Measurements from ENCODE around the gene RAPGEF3. TPM values are rescaled to one million over a fixed set of nuclear protein-coding genes. Genes with fewer than 3 reads are reported as not detected.

Gene RAPGEF3
- total RNA-seq, 1 donor from 2014 or later: 37.3 TPM

DNA sequence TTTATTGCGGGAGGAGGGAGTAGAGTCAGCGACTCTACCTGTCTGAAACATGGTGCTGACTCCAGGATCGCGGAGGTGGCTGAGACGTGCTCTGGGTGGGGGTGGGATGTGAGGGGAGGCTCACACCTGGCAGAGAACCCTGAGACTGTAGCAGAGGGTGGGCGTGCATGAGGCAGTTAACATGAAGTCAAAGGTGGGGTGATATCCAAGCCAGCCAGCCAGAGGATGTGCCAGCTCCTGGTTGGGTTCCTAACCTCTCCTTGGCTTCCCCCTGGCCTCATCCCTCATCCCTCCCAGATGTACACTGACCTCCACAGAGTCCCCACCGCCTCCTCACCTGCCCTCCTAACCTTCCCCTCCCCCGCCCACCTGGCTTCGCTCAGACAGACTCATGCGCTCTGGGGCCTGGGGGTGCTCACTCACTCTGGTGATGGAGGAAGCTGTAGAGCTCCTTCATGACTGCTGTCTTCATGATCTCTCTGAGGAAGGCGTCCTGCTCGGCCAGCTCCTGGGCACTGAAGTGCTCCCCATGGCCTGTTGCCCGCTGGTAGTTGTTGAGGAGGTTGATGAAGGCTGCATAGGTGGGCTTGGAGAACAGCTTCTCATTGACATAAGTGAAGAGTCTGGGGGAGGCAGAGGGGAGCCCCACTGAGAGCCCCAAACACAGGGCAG, 42.7 kb downstream of the RAPGEF3 start:
- DNase-seq (ENCODE audit: missing footprints): no peak
- ATAC-seq: peak; percentile 1
- intact Hi-C loops (cut with DNase I): loop anchor here (1.0 to 10.0 kb wide), 4 partner anchors 21 to 249 kb away; partner anchors contain the start of gene TMEM106C

DNA sequence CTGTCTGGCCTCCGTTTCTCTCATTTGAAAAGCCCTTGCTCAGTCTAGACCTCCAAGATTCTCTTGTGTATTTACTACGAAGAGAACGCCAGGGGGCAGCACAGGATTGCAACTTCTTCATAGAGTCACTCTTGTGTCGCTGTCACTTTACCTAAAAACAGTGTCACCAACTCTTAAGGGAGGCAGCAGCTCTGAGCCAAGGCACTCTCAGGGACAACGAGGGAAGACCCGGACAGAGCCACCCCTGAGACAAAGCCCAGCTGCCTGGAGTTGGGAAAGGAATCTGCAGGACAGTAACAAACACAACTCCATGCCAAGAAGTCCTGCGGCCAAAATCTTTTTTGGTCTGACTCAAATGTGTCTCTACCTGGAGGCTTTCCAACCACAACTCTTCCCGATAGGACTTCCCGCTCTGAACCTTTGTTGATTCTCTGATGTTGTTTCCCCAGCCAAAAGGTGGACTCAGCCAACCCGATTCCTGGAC, 43.2 kb downstream of the RAPGEF3 start:
- ATAC-seq: peak; percentile 57
- DNase-seq (ENCODE audit: missing footprints): peak; percentile 89
- intact Hi-C loops (cut with DNase I): loop anchor here (1.0 to 10.0 kb wide), 3 partner anchors 52 to 249 kb away; partner anchors contain the start of gene TMEM106C

DNA sequence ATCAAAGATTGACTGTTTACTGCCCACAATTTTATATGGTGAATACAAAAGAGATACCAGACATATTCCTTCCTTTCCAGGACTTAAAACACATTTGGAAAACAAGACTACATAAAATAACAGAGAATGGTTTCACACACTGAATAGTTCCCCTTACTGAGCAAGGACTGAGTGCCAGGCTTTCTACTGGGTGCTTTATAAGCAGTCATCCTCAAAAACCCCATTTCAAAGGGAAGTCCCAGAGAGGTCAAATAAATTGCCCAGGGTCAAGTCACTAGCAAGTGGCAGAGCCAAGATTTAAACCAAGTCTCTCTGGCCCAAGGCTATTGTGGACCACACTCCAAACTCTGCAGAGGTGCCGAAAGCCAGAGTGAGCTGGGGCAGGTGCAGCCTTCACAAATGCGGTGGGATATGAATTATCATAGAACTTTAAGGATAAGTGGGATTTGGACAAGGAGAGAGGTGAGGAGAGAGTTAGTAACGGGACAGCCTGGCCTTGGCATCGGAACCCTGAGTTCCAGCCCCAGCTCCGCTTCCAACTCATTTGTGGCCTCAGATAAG, 43.8 kb downstream of the RAPGEF3 start:
- DNase-seq (ENCODE audit: missing footprints) (no peak), ATAC-seq (no peak)
- intact Hi-C loops (cut with DNase I): loop anchor here (1.0 to 10.0 kb wide), 3 partner anchors 52 to 250 kb away; partner anchors contain the start of gene TMEM106C

DNA sequence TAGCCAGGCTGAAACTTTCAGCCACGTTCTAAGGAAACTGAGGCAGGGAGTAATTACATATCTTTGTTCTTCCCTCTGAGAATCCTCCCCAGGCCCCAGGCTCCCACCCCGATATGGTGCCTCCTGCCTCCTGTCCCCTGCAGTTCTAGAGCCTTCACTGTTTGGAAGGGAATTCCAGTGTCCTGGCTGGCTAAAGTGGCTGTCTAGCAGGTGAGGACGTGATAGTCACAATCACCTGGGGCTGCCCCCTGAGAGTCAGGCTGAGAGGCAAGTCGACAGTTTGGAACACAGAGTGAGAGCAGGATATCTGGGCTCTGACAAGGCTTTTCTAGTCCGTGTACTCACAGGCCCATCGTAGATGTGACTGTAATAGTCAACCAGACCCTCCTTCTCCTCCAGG, 46.5 kb downstream of the RAPGEF3 start:
- intact Hi-C loops (cut with DNase I): loop anchor here (10.0 kb wide), 1 partner anchor 253 kb away; the partner anchor contains the start of gene TMEM106C
- no peak for ATAC-seq
- no peak for DNase-seq (ENCODE audit: missing footprints)

DNA sequence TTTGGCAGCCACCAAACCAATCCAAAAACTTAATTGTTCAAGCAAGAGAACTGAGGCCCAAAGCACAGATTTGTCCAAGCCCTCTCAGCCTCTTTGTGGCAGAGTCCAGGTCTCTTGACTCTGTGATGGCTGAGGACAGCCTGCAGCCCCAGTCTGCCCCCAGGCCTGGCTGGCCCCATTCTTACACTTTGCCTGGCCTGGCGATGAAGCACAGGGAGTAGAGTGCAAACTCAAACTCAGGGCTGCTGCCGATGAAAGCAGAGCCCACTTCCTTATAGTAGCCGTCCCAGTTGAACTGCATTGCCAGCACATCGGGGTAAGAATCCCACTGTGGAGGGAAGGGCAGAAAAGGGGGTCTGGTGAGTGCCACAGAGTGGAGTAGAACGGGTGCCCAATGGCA, 47.2 kb downstream of the RAPGEF3 start:
- intact Hi-C loops (cut with DNase I): loop anchor here (10.0 kb wide), 1 partner anchor 253 kb away; the partner anchor contains the start of gene TMEM106C
- DNase-seq (ENCODE audit: missing footprints) (no peak), ATAC-seq (no peak)

DNA sequence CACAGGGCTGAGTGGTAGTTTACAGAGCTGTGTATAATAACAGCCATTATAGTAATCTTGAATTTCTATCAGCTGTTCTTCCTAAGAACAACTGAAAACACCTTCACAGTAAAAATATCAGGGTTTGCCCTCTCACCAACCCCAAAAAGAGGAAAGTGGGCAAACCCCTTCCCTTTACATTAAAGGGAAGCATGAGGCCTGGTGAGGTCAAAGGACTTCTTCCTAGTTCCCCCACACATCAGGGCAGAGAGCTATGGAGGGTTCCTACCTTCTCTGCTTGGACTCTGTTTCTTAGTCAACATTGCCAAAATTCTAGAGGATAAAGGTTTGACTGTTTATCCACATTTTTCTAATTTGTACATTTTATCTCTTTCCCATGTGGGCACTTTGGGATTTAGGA, 48.4 kb downstream of the RAPGEF3 start:
- DNase-seq (ENCODE audit: missing footprints): no peak
- intact Hi-C loops (cut with DNase I): loop anchor here (10.0 kb wide), 1 partner anchor 255 kb away; the partner anchor contains the start of gene TMEM106C
- ATAC-seq: no peak

DNA sequence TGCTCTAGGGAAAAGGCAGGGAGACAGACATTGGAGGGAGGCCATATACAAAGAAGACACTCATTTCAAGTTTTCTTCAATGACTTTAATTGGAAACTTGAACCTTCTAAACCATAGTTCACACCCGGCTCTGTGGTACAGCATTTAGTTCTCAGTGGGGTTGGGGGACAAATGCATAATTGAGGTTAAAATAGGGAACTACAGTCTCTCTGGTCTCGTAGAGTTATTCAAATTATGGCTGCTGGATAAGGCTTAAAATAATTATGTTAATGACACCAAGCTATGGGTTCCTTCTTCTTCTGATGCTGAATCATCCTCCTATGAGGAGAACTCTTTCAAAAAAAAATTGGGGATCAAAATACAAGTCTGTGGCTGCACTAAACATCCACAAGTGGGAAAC, 49.0 kb downstream of the RAPGEF3 start:
- intact Hi-C loops (cut with DNase I): loop anchor here (10.0 kb wide), 1 partner anchor 255 kb away; the partner anchor contains the start of gene TMEM106C
- ATAC-seq (no peak), DNase-seq (ENCODE audit: missing footprints) (no peak)

DNA sequence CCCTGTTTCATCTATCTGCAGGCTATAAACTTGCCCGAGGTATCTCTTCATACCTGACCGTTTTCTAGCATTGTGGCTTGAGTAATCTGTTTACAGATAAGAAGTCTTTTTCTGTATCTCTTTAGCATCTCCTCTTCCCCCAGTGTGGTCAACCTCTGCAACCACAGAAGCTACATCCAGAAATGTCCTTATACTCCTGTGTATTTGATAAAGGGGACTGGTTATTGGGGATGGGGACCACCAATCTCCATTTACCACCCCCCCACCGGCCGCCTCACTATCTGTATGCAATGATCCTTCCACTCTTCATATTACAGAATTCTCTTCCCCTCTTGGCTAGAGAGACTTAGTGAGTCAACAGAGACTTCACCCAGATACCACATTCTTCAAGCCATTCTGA, 49.4 kb downstream of the RAPGEF3 start:
- ATAC-seq: no peak
- intact Hi-C loops (cut with DNase I): no loop called here
- DNase-seq (ENCODE audit: missing footprints): no peak

DNA sequence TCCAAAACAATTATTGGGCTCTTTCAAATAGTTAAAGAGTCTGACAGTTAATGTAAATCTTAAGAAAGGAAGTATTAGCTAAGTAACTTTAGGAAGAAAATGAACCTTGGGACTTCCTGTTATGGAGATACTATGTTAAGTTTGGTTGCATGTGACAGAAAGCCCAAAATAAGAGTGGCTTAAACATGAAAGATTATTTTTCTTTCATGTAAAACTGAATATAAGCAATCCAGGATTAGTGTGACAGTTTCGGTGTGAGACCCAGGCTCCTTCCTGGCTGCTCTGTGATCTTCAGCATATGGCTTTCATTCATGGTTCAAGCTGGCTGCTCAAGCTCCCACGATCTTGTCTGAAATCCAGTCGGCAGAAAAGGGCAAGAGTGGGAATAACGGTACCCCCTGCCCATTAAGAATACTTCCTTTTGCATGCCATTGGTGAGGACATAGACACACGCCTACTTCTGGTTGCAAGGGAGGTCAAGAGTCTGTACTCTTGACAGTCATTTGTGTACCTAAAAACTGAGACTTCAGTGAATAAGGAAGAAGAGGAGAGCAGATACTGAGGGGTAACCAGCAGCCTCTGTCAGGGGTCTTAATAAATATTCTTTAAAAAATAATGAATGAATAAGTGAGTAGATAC, 50.7 kb downstream of the RAPGEF3 start:
- ATAC-seq (no peak), DNase-seq (ENCODE audit: missing footprints) (no peak)
- intact Hi-C loops (cut with DNase I): no loop called here

DNA sequence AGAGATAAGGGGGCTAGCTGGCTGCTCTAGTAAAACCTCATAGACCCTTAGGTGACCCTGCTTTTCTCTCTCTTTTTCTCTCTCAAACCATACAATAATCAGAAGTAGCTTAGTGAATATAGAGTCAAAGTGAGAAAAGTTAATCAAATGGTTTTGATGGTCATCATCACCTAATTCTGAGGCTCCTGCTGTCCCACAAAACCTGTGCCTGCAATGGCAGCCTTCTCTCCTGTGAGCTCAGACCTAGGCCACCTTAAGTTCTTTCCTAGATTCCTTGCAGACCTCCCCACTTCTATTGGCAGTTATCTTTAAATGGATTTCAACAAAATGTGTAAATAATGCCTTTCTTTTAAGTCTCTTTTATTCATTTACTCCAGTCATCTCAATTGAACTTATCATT, 51.3 kb downstream of the RAPGEF3 start:
- no peak for ATAC-seq
- DNase-seq (ENCODE audit: missing footprints): no peak
- intact Hi-C loops (cut with DNase I): no loop called here

DNA sequence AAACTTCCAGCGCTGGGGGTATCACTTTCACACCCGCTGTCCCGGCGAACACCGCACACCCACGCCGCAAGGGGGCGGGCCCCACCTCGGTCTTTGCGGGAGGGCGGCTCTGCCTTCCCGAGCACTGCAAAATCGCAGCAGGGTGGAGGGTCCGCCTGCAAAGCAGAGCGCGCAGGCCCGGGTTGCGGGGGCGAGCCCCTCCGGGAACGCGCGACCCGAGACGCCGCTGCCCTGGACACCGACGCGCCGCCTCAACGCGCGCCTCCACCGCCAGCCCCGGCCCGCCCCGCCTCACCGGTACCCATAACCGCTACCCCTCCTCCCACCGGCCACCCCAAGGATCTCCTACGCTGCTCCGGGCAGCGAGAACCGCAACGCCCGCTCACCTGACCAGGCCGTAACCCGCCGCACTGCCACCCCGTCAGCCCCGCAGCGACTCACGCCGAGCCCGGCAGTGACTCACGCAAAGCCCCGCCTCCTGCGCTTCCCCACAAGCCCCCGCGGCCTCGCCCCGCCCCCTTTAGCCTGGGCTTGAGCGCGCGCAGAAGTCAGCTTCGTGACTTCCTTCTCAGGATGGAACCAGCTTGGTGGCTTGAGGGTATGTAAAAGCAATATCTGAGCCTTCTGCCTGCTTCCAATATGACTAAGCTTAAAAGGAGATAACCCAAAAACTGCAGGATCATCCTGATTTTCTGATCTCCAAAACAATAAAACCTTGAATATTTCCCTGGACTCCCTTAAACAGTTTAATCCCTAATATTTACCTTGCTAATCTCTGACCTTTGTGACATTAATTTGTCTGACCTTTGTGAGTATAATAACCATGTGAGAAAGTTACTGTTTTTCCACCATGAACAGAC, 52.9 kb downstream of the RAPGEF3 start, which contains the start of gene RPAP3:
Gene RPAP3, minus strand, starts transcription at position 465 of the 860 bp plus-strand sequence. CDS start 3,190 bp downstream, outside the sequence.
- ATAC-seq: peak; percentile 98
- peak; percentile 99 for DNase-seq (ENCODE audit: missing footprints)
- intact Hi-C loops (cut with DNase I): no loop called here

DNA sequence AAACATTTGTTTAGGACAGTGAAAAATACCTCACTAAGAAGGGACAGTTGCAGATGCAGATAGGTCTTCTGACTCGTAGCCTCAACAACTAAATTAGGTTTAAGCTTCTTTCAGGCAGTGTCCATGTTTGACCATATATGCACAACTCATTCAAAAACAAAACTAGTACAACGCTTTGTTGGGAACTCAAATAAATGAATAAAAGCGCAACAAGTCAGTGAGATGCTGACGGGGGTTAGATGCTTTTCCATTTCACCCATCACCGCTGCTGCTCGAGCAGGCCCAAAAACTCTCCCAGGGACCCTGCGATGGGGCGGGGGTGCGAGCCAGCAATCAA, 53.5 kb downstream of the RAPGEF3 start:
- no peak for DNase-seq (ENCODE audit: missing footprints)
- ATAC-seq: no peak
- intact Hi-C loops (cut with DNase I): no loop called here

DNA sequence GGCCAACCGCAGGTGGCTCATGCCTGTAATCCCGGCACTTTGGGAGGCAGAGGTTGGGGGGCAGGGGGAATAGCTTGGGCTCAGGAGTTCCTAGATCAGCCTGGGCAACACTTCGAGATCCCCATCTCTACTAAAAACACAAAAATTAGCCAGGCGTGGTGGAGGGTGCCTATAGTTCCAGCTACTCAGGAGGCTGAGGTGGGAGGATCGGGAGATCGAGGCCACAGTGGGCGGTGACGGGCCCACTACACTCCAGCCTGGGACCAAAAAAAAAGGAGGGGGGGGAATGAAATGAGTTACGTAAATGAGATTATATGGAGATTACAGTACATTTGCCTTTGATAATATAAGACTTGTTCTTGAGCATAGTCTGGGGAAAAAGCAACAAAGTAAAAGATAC, 54.0 kb downstream of the RAPGEF3 start:
- DNase-seq (ENCODE audit: missing footprints) (no peak), ATAC-seq (no peak)
- intact Hi-C loops (cut with DNase I): no loop called here

DNA sequence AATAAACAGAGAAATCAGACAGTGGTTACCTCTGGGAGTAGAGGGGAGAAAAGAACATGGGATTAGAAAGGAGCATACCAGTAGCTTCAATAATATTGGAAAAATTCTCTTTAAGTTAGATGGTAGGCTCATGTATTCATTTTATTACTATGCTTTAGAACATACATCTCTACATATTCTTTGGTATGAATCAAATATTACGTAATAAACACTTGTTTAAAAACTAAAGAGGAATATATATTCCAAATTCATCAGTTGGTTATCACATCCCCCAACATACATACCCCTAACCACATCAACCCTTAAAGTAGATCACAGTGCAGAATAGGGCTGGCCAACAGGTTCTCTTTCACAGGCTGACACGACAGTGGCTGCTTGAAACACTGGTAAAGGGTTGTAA, 58.4 kb downstream of the RAPGEF3 start:
- intact Hi-C loops (cut with DNase I): no loop called here
- DNase-seq (ENCODE audit: missing footprints): no peak

DNA sequence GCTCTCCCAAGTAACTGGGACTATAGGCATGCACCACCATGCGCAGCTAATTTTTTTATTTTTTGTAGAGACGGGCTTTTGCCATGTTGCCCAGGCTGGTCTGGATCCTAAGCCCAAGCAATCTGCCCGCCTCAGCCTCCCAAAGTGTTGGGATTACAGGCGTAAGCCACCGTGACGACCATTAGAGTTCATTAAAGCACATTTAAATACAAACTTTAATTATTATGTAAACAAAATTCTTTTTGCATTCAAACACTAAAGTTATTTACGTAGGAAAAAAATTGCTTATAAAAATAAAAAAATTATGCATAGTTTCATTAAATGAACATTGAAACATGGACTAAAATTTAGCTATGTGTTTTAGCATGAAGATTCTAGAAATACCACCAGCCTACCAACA, 60.0 kb downstream of the RAPGEF3 start:
- intact Hi-C loops (cut with DNase I): no loop called here
- ATAC-seq (no peak), DNase-seq (ENCODE audit: missing footprints) (no peak)

More for the DNA sequence above, 58.4 kb downstream of the RAPGEF3 start:
- ATAC-seq: no peak

DNA sequence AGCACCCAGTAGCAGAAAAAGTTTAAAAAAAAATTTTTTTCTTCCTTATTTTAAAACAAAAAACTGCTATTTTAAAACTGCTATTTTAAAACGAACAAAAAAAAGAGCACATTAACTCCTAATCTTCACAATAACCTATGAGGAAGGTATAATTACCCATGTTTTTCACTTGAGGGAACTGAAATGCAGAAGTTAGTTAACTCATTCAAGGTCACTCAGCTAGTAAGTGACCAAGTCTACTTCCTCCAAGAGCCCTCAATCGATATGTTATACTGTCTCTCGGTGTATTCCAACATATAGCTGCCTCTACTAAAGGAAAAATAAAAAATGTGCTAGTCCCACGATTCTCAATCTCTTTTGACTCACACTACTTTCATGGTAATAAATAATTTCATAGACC, 60.6 kb downstream of the RAPGEF3 start:
- intact Hi-C loops (cut with DNase I): no loop called here
- DNase-seq (ENCODE audit: missing footprints): no peak
- no peak for ATAC-seq

DNA sequence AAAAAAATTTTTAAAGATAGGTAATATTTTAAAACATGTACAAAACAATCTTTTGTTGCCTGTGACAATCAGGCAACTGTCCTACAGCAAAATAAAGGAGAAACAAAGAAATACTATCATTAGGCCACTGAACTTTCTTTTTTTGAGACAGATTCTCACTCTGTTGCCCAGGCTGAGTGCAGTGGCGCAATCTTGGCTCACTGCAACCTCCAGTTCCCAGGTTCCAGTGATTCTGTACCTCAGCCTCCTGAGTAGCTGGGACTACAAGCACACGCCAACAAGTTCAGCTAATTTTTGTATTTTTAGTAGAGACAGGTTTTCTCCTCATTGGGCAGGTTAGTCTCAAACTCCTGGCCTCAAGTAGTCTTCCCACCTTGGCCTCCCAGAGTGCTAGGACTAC, 69.5 kb downstream of the RAPGEF3 start:
- DNase-seq (ENCODE audit: missing footprints): no peak
- intact Hi-C loops (cut with DNase I): loop anchor here (5.0 kb wide), 2 partner anchors 37 to 657 kb away; no protein-coding TSS in a partner anchor
- ATAC-seq: no peak

DNA sequence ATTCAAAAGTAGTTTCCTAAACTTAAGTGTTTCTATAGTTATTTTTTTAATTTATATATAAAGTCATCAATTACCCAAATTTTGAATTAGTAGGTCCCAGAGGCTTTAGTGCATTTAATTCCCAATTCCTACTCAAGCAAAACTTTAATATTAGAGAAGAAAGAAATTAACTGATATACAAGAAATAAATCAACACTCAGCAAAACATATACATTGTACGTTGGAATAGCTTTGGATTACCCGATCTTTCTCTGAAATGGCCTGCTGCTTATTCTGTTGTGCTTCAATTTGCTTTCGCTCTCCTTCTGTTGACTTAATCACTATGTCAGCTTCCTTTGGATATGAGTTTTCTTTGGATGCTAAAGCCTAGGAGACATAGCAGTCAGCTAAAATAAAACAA, 71.0 kb downstream of the RAPGEF3 start:
- intact Hi-C loops (cut with DNase I): loop anchor here (5.0 kb wide), 2 partner anchors 35 to 655 kb away; no protein-coding TSS in a partner anchor
- ATAC-seq: no peak
- no peak for DNase-seq (ENCODE audit: missing footprints)
